ENCODE data around the gene HDAC10.

Gene HDAC10

GRCh38 chr22:50281957-50282356 is 30.9 kb upstream of the HDAC10 start:
- TF ChIP-seq, protein P1, sequence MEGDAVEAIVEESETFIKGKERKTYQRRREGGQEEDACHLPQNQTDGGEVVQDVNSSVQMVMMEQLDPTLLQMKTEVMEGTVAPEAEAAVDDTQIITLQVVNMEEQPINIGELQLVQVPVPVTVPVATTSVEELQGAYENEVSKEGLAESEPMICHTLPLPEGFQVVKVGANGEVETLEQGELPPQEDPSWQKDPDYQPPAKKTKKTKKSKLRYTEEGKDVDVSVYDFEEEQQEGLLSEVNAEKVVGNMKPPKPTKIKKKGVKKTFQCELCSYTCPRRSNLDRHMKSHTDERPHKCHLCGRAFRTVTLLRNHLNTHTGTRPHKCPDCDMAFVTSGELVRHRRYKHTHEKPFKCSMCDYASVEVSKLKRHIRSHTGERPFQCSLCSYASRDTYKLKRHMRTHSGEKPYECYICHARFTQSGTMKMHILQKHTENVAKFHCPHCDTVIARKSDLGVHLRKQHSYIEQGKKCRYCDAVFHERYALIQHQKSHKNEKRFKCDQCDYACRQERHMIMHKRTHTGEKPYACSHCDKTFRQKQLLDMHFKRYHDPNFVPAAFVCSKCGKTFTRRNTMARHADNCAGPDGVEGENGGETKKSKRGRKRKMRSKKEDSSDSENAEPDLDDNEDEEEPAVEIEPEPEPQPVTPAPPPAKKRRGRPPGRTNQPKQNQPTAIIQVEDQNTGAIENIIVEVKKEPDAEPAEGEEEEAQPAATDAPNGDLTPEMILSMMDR (IDR thresholded peaks at IDR 0.05; ENCODE audit: extremely low read depth, missing control alignments) = no peak
- no peak for DNase-seq (ENCODE audit: low spot score)

DNA sequence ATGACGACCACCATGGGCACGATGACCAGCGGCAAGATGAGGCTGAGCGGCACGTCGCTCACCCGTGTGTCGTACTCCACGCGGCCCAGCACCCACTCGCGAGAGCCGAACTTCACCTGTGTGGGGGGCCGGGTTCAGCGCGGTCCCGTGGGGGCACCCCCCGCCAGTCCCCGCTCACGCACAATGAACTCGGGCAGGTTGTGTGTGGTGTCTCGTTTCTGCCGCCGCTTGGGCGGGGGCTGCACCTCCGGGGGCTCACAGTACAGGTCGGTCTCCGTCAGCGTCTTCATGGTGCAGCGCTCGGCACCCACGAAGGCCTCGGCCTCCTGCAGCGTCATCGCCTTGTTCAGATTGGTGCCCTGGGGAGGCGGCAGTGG is 30.3 kb upstream of the HDAC10 start:
- DNase-seq (ENCODE audit: low spot score) = no peak
- TF ChIP-seq, protein P1 (IDR thresholded peaks at IDR 0.05; ENCODE audit: extremely low read depth, missing control alignments) = no peak

- TF ChIP-seq, protein P1 (IDR thresholded peaks at IDR 0.05; ENCODE audit: extremely low read depth, missing control alignments) = no peak
- DNase-seq (ENCODE audit: low spot score) = no peak
Observed at GRCh38 chr22:50280708-50281383, 29.8 kb upstream of the HDAC10 start.

DNA sequence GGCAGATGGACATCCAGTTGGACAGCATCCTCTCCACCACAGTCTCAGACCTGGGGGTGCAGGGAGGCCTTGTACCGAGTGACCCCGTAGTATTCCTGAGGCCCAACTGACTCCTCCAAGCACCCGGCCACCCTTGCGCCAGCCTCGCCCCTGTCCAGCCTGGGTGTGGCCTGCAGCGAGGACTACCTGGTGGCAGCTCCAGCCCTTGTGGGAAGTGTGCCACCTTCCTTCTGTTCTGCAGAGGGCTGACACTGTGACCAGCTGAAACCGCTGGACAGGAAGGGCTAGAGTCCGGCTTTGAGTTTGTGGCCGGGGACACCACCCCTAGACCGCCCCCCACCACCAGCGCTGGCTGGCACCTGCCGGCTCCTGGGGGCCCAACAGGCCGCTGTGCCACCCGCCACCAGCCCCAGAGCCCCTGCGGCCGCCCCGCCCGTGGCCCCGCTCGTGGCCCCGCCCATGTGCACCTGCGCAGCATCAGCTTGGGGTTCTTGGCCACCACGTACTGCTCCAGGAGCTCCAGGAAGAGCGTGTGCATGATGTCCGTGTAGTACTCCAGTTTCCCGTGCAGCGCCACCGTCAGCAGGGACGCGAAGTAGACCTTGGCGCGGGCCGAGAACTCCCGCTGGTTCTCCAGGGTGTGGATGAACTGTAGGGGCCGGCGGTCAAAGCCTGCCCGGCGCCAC is 29.1 kb upstream of the HDAC10 start:
- no peak for DNase-seq (ENCODE audit: low spot score)
- TF ChIP-seq, protein P1 (IDR thresholded peaks at IDR 0.05; ENCODE audit: extremely low read depth, missing control alignments) = no peak

DNA sequence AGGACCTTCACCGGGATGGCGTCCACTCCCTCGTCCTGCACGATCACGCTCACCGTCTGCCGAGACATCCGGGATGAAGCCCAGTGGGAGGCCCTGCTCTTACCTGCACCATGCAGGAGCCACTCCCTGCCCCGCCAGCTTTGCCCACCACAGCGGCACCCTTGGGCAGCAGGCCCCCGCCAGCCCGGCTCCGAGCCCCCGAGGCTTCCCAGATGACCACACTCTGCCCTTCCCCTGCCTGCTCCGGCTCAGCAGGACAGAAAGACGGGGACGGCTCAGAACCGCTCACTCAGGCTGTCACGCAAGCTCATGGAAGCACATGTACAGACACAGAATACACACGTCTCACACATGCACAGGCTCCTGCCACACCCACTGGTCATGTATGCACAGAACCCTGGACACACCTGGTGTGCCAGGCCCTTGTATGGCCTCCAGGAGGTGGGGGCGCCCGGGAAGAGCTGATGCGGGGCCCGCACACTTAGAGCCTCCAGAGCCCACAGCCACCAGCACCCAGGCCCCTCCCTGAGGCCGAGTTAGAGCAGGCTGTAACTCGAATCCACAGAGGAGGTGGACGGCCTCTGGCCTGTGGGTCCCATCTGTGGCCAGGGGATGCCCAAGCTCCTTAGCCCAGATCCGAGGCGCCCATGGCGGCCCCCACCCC is 28.0 kb upstream of the HDAC10 start:
- TF ChIP-seq, protein P1 (IDR thresholded peaks at IDR 0.05; ENCODE audit: extremely low read depth, missing control alignments) = no peak
- DNase-seq (ENCODE audit: low spot score) = no peak

- no peak for DNase-seq (ENCODE audit: low spot score)
- TF ChIP-seq, protein P1 (IDR thresholded peaks at IDR 0.05; ENCODE audit: extremely low read depth, missing control alignments) = no peak
Observed at GRCh38 chr22:50278461-50278860, 27.4 kb upstream of the HDAC10 start.

DNA sequence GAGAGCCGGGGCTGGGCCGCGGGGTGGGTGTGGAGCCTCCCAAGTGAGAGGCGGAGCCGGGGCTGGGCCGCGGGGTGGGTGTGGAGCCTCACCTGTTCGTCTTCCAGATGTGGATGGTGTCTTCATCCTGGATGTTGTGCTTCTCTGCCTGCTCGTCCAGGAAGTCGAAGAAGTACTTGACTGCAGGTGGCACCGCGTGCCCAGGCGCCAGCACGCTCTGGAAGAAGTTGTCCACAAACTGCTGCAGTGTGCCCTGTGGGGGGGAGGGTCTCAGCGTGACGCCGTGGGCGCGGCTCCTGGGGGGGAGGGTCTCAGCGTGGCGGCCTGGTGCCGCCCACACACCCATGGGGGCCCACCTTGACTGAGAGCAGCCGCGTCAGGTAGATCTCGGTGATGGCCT is 26.7 kb upstream of the HDAC10 start:
- DNase-seq (ENCODE audit: low spot score) = no peak
- TF ChIP-seq, protein P1 (IDR thresholded peaks at IDR 0.05; ENCODE audit: extremely low read depth, missing control alignments) = no peak
